GM10266 (cell line): ENCODE measurements around the gene PI16.

Experiments used
- DNase-seq: peaks from one replicate; pipeline ENCODE4 v3.0.0; 2012; ENCODE audit errors: extremely low spot score
- TF ChIP-seq, protein P1 (sequence below): IDR thresholded peaks from 2 replicates; pipeline ENCODE4 v1.5.1; 2012; ENCODE audit warnings: mild to moderate bottlenecking, low read depth; ENCODE audit not compliant: control insufficient read depth, insufficient read depth; ENCODE audit errors: missing control alignments

PI16 gene

DNA sequence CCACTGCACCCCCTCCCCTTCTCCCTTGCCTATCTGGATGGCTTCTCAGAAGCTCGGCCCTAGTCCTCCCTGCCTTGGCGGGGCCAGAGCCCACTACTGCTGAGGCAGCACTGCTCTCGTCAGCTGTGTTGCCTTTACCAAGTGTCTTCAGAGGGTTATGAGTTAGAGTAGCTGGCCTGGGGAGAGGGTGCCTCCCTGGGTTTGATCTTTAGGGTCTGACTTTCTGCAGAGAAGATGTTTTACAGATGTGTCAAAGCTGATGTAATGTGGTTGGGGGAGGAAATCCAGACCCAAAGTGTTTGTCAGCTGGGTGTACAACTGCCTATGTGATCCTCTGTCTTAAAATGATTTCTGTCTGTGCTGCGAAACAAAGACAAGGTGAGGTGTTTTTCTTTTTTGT lies 30.4 kb upstream of the PI16 start:
- no peak for DNase-seq
- TF ChIP-seq, protein P1, sequence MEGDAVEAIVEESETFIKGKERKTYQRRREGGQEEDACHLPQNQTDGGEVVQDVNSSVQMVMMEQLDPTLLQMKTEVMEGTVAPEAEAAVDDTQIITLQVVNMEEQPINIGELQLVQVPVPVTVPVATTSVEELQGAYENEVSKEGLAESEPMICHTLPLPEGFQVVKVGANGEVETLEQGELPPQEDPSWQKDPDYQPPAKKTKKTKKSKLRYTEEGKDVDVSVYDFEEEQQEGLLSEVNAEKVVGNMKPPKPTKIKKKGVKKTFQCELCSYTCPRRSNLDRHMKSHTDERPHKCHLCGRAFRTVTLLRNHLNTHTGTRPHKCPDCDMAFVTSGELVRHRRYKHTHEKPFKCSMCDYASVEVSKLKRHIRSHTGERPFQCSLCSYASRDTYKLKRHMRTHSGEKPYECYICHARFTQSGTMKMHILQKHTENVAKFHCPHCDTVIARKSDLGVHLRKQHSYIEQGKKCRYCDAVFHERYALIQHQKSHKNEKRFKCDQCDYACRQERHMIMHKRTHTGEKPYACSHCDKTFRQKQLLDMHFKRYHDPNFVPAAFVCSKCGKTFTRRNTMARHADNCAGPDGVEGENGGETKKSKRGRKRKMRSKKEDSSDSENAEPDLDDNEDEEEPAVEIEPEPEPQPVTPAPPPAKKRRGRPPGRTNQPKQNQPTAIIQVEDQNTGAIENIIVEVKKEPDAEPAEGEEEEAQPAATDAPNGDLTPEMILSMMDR, result no peak

DNA sequence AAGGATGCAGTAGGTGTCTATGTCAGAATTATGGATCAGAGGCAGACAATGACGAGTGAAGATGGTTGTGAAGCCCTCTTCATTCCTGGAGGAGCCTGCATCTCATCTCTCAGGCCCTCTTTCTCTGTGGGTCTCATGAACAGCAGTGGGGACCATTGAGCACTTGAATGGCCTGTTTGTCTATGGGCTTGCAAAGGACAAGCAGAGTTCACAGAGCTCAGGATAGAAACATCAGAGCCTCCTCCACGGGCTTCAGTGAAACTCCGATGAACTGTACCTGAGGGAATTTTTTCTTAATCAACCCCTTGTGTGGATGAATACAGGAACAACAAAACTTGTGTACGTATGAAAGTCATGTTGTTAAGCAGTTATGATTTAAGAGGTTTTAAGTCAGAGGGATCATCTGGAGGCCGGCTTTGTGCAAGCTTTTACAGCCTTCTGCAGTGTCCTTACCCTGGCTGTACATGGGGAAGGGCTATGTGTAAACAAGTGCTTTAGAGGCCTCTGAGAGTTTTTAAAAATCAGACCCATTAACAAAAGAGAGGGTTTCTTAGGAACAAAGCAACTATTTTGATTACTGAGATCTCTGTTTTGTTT lies 29.7 kb upstream of the PI16 start:
- DNase-seq, result no peak
- TF ChIP-seq, protein P1, result no peak

DNA sequence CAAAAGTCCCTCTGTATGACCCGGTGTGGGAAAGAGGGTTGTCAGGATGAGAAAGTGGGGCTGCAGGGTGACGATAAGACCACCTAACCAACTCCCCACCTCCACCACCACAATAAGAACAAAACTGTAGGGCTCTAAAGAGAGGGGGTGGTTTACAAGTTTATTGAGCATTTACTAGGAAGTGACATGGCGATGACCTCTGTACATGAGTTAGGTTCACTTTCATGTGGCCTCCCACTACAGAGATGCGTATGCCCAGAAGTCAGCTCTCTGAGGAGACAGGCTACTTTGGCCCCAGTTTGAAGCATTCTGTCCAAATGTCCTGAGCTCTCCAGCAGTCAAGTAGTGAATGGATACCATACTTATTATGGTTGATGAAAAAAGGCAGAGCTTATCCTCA lies 28.7 kb upstream of the PI16 start:
- TF ChIP-seq, protein P1, result no peak
- DNase-seq, result no peak

DNA sequence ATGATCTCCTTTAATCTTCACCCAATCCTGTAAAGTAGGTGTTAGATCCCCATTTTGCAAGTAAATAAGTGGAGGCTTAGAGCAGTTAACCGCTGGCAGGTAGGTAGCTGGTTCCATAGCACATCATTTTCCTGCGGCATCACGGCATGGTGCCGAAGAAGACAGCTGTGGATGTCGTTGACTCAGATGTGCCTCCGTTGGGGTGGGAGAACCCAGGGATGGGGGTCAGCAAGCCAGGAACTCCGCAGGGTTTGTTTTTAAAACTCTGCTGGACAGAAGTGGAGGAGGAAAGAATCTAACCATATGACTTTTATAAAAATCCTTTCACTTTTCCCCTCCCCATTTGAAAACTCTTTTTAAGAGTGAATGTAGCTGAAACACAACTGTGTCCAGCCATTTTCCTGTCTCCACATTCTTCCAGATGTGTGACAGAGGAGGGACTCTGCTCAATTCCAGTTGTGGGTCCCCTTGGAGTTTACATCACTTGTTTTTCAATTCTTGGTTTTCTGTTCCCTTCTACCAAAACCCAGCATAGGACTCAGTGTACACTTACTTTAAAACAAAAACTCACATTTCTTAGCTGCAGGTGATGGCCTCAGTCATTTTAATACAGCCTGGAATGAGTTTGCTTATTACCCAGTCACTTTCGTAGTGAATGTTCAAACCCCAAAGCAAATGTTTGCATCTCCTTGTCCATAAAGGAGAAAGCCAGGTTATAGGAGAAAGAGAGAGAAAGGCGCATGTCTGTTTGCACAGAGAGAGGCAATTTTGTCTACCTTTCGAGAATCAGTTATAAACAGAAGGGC lies 27.6 kb upstream of the PI16 start:
- no peak for DNase-seq
- TF ChIP-seq, protein P1, result no peak

GRCh38 chr6:36927691-36928546 lies 26.6 kb upstream of the PI16 start:
- TF ChIP-seq, protein P1, result no peak
- DNase-seq, result no peak

DNA sequence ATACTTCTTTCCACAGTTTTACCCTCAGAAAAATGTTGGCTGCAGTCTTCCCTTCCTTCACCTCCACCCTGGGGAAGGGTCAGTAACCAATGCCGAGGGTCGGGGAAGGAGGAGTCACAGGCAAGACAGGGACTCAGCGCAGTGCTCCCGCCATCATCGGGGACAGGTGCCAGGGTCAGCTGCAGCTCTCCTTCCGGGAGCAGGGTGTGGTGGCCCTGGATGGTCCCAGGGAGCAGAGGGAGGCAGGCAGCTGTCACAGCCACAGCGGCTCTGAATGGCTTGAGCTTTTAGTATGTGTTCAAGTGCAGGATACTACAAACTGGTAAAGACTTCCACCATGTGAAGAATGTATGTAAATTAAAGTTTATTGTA lies 26.0 kb upstream of the PI16 start:
- DNase-seq, result no peak
- TF ChIP-seq, protein P1, result no peak
